Liver (tissue), 5 donors: ENCODE measurements around the gene WNT3A. TPM values are rescaled to one million over a fixed set of nuclear protein-coding genes. Genes with fewer than 3 reads are reported as not detected.

Experiments
- polyA plus RNA-seq, 2 donors: library from polyadenylated mRNA; stranded (reverse) in 1 of 2; unstranded in 1 of 2; fragments of 200-250 nt in 1 of 2; fragments of >200 nt in 1 of 2; fragmentation: Nextera tagmentation in 1 of 2; extraction: Ambion mirVana in 1 of 2; gene quantifications; one replicate each; pipeline versions ENCODE4 v1.2.1 to v1.2.3, GENCODE V29; 2013 to 2015
- small RNA-seq: library from RNA; depleted of rRNA; stranded (forward); fragments of <200 nt; gene quantifications from one replicate; pipeline ENCODE3, GENCODE V24; 2014
- total RNA-seq, 2 donors: library from RNA; depleted of rRNA; stranded (reverse); fragments of >200 nt; gene quantifications; one replicate each; pipeline ENCODE4 v1.2.3, GENCODE V29; 2014
- donor health status: healthy.
- donor health status: healthy.
- donor health status: healthy.

Gene WNT3A
- total and polyA plus RNA-seq, 4 donors = not detected

Small RNAs within 50 kb of the gene (small RNA-seq; reads per million reads assigned to genes)
- not detected for gene SEPT14P17

Other genes with a start within 250 kb of the WNT3A start
- gene PRSS38, start 191.3 kb upstream of the WNT3A start, total RNA-seq = not detected
- gene PRSS38, start 191.3 kb upstream of the WNT3A start, polyA plus RNA-seq = not detected
- gene WNT9A, start 59.1 kb upstream of the WNT3A start, total RNA-seq = under 1 TPM in 1 of 2 donors, not detected in 1; 0.08 TPM
- gene WNT9A, start 59.1 kb upstream of the WNT3A start, polyA plus RNA-seq = under 1 TPM in 1 of 2 donors, not detected in 1; 0.03 TPM
- gene ARF1, start 75.7 kb downstream of the WNT3A start, total RNA-seq = 100 to 1,000 TPM; 151 to 208 TPM
- 100 to 1,000 TPM; 217 to 282 TPM for gene ARF1, start 75.7 kb downstream of the WNT3A start, polyA plus RNA-seq
- gene C1orf35, start 96.3 kb downstream of the WNT3A start, total RNA-seq = 1 to 10 TPM; 4.0 to 6.9 TPM
- 1 to 10 TPM; 6.0 to 7.5 TPM for gene C1orf35, start 96.3 kb downstream of the WNT3A start, polyA plus RNA-seq
- gene MRPL55, start 102.3 kb downstream of the WNT3A start, total RNA-seq = 10 to 100 TPM; 38.9 to 44.4 TPM
- gene MRPL55, start 102.3 kb downstream of the WNT3A start, polyA plus RNA-seq = 100 to 1,000 TPM in 1 of 2 donors, 10 to 100 TPM in 1; 79.5 to 119 TPM
- 100 to 1,000 TPM; 147 to 251 TPM for gene GUK1, start 133.3 kb downstream of the WNT3A start, total RNA-seq
- gene GUK1, start 133.3 kb downstream of the WNT3A start, polyA plus RNA-seq = 100 to 1,000 TPM; 186 to 245 TPM
- gene GJC2, start 142.9 kb downstream of the WNT3A start, total RNA-seq = under 1 TPM; 0.25 to 0.79 TPM
- gene GJC2, start 142.9 kb downstream of the WNT3A start, polyA plus RNA-seq = under 1 TPM in 1 of 2 donors, not detected in 1; 0.10 TPM
- gene IBA57, start 158.8 kb downstream of the WNT3A start, total RNA-seq = 10 to 100 TPM in 1 of 2 donors, 1 to 10 TPM in 1; 8.4 to 12.0 TPM
- gene IBA57, start 158.8 kb downstream of the WNT3A start, polyA plus RNA-seq = 1 to 10 TPM; 1.6 to 8.5 TPM
- gene OBSCN, start 201.0 kb downstream of the WNT3A start, total RNA-seq = 1 to 10 TPM; 4.6 to 5.6 TPM
- gene OBSCN, start 201.0 kb downstream of the WNT3A start, polyA plus RNA-seq = under 1 TPM; 0.54 to 0.71 TPM